NCI-H446 treated with DMSO at 0.1 percent for 48 hours (cell line): ENCODE data around the gene G6PC2.
A peak's percentile ranks its signal among the peaks of the same experiment; 100 is the strongest.
"Not testable (repeated sequence)": the region's sequence is repeated elsewhere in the genome, so short reads cannot be mapped to it uniquely, and the experiment has no call there.

ENCODE experiments used
- DNase-seq: peaks from one replicate; lab custom pipeline; 2025; lab: John Stamatoyannopoulos, UW

Gene G6PC2

GRCh38 chr2:168907940-168908662, 7.0 kb downstream of the G6PC2 start:
- DNase-seq: no peak

GRCh38 chr2:168910330-168910729, 9.2 kb downstream of the G6PC2 start:
- peak; percentile 48 for DNase-seq

- DNase-seq: peak; percentile 89
These were observed 11.4 kb downstream of the G6PC2 start for GRCh38 chr2:168912466-168912865.

- peak; percentile 92 for DNase-seq
These were observed 11.8 kb downstream of the G6PC2 start for GRCh38 chr2:168912901-168913369.

GRCh38 chr2:168913495-168913894, 12.4 kb downstream of the G6PC2 start:
- DNase-seq: no peak

GRCh38 chr2:168915441-168916330, 14.6 kb downstream of the G6PC2 start:
- peak; percentile 78 for DNase-seq

GRCh38 chr2:168916331-168916675, 15.2 kb downstream of the G6PC2 start:
- DNase-seq: no peak

GRCh38 chr2:168920504-168921157, 19.5 kb downstream of the G6PC2 start:
- DNase-seq: peak; percentile 24

GRCh38 chr2:168926621-168927386, 25.7 kb downstream of the G6PC2 start:
- no peak for DNase-seq

- no peak for DNase-seq
These were observed 27.2 kb downstream of the G6PC2 start for GRCh38 chr2:168928113-168928831.

GRCh38 chr2:168929031-168929430, 27.9 kb downstream of the G6PC2 start:
- DNase-seq: no peak

- no peak for DNase-seq
These were observed 29.2 kb downstream of the G6PC2 start for GRCh38 chr2:168930242-168930641.

GRCh38 chr2:168932174-168932573, 31.1 kb downstream of the G6PC2 start:
- not testable (repeated sequence) for DNase-seq

- no peak for DNase-seq
These were observed 33.7 kb downstream of the G6PC2 start for GRCh38 chr2:168934826-168935225.

GRCh38 chr2:168935810-168936581, 34.9 kb downstream of the G6PC2 start:
- no peak for DNase-seq

- no peak for DNase-seq
These were observed 38.0 kb downstream of the G6PC2 start for GRCh38 chr2:168939061-168939460.

GRCh38 chr2:168939918-168940317, 38.8 kb downstream of the G6PC2 start:
- no peak for DNase-seq

- no peak for DNase-seq
These were observed 40.2 kb downstream of the G6PC2 start for GRCh38 chr2:168941297-168941696.

- DNase-seq: no peak
These were observed 43.0 kb downstream of the G6PC2 start for GRCh38 chr2:168944065-168944464.

GRCh38 chr2:168945508-168945907, 44.4 kb downstream of the G6PC2 start:
- DNase-seq: no peak
